Glutamatergic neuron (in vitro differentiated cells): ENCODE results near the gene POLR1B. TPM values are rescaled to one million over a fixed set of nuclear protein-coding genes. Genes with fewer than 3 reads are reported as not detected.

Experiments
- DNase-seq: peaks from one replicate; pipeline ENCODE4 v3.0.0; 2022
- H3K27ac Mint-ChIP-seq: one replicate; pipeline ENCODE4 v1.8.0; 2020; ENCODE audit warnings: mild to moderate bottlenecking, mixed read lengths, inconsistent platforms; ENCODE audit not compliant: unreplicated experiment
- H3K27me3 Mint-ChIP-seq: one replicate; pipeline ENCODE4 v1.8.0; 2020; ENCODE audit warnings: mild to moderate bottlenecking, moderate library complexity, mixed read lengths, inconsistent platforms; ENCODE audit not compliant: unreplicated experiment
- H3K36me3 Mint-ChIP-seq: one replicate; pipeline ENCODE4 v1.8.0; 2020; ENCODE audit warnings: mild to moderate bottlenecking, mixed read lengths, inconsistent platforms; ENCODE audit not compliant: unreplicated experiment
- H3K4me1 Mint-ChIP-seq: one replicate; pipeline ENCODE4 v1.8.0; 2020; ENCODE audit warnings: mild to moderate bottlenecking, low read depth, mixed read lengths, inconsistent platforms; ENCODE audit not compliant: unreplicated experiment
- H3K4me3 Mint-ChIP-seq: one replicate; pipeline ENCODE4 v1.8.0; 2020; ENCODE audit warnings: mild to moderate bottlenecking, mixed read lengths, inconsistent platforms; ENCODE audit not compliant: unreplicated experiment
- H3K9me3 Mint-ChIP-seq: one replicate; pipeline ENCODE4 v1.8.0; 2020; ENCODE audit warnings: mild to moderate bottlenecking, moderate library complexity, mixed read lengths, inconsistent platforms; ENCODE audit not compliant: unreplicated experiment
- CTCF ChIP-seq: fragments of 200-600 bp; sonication (generic); IDR thresholded peaks from one replicate; pipeline ENCODE4 v1.5.0; 2021; ENCODE audit not compliant: partially characterized antibody, unreplicated experiment
- total RNA-seq: library from RNA; stranded (reverse); fragmentation: NEBNext Ultra II Directional; extraction: Animal tissue kit (Norgen Biotek cat#: 25700); gene quantifications from one replicate; pipeline ENCODE4 v1.2.1, GENCODE V29; 2021; ENCODE audit not compliant: unreplicated experiment

Gene POLR1B
- total RNA-seq, 1 donor from 2014 or later: 13.9 TPM

GRCh38 chr2:112618383-112618782, 76.1 kb downstream of the POLR1B start:
- Mint-ChIP-seq H3K27me3 (no peaks in the 10 kb centered on the region), H3K4me1 (no peaks in the 10 kb centered on the region), H3K9me3 (peaks cover 2% of the 10 kb centered on the region), H3K4me3 (no peak overlapping the region), H3K36me3 (no peaks in the 10 kb centered on the region), H3K27ac (no peak overlapping the region)
- no peak for TF ChIP-seq CTCF
- DNase-seq: no peak

- DNase-seq: no peak
- TF ChIP-seq CTCF: no peak
- Mint-ChIP-seq H3K27me3 (peaks cover 2% of the 10 kb centered on the region), H3K9me3 (peaks cover 2% of the 10 kb centered on the region), H3K4me1 (no peaks in the 10 kb centered on the region), H3K4me3 (no peak overlapping the region), H3K36me3 (no peaks in the 10 kb centered on the region), H3K27ac (no peak overlapping the region)
These were observed 79.7 kb downstream of the POLR1B start for GRCh38 chr2:112621790-112622527.

- Mint-ChIP-seq H3K4me1 (no peaks in the 10 kb centered on the region), H3K9me3 (peaks cover 2% of the 10 kb centered on the region), H3K27ac (no peak overlapping the region), H3K4me3 (no peak overlapping the region), H3K36me3 (no peaks in the 10 kb centered on the region), H3K27me3 (peaks cover 3% of the 10 kb centered on the region)
- no peak for TF ChIP-seq CTCF
- no peak for DNase-seq
These were observed 80.2 kb downstream of the POLR1B start for GRCh38 chr2:112622528-112622849.

- Mint-ChIP-seq H3K9me3 (peaks cover 2% of the 10 kb centered on the region), H3K27ac (no peak overlapping the region), H3K27me3 (peaks cover 3% of the 10 kb centered on the region), H3K4me3 (peak overlapping the region; percentile 21), H3K36me3 (no peaks in the 10 kb centered on the region), H3K4me1 (no peaks in the 10 kb centered on the region)
- TF ChIP-seq CTCF: no peak
- no peak for DNase-seq
These were observed 81.9 kb downstream of the POLR1B start for GRCh38 chr2:112623913-112624777.
